Smooth muscle cell of the brain vasculature (primary cell): Measurements from ENCODE around the gene KLRB1.
"Not testable (repeated sequence)": the region's sequence is repeated elsewhere in the genome, so short reads cannot be mapped to it uniquely, and the experiment has no call there.

Source experiments
- DNase-seq: peaks from one replicate; pipeline ENCODE4 v3.0.0-alpha.2; 2012; ENCODE audit warnings: low read depth, low spot score

The KLRB1 gene

GRCh38 chr12:9619411-9620179 lies 11.9 kb upstream of the KLRB1 start:
- no peak for DNase-seq

GRCh38 chr12:9618906-9619305 lies 11.2 kb upstream of the KLRB1 start:
- DNase-seq = not testable (repeated sequence)

GRCh38 chr12:9617124-9617523 lies 9.4 kb upstream of the KLRB1 start:
- DNase-seq = no peak

- DNase-seq = no peak
Observed at GRCh38 chr12:9615420-9616136, 7.9 kb upstream of the KLRB1 start.

- DNase-seq = not testable (repeated sequence)
Observed at GRCh38 chr12:9610606-9611005, 2.9 kb upstream of the KLRB1 start.

GRCh38 chr12:9606736-9607372 lies 862 bp downstream of the KLRB1 start:
- no peak for DNase-seq

GRCh38 chr12:9606247-9606646 lies 1.5 kb downstream of the KLRB1 start:
- DNase-seq = no peak

- no peak for DNase-seq
Observed at GRCh38 chr12:9605483-9605882, 2.2 kb downstream of the KLRB1 start.

- no peak for DNase-seq
Observed at GRCh38 chr12:9604287-9604686, 3.4 kb downstream of the KLRB1 start.

- DNase-seq = not testable (repeated sequence)
Observed at GRCh38 chr12:9600426-9600825, 7.3 kb downstream of the KLRB1 start.

GRCh38 chr12:9598363-9598762 lies 9.4 kb downstream of the KLRB1 start:
- no peak for DNase-seq

- DNase-seq = no peak
Observed at GRCh38 chr12:9597365-9597764, 10.4 kb downstream of the KLRB1 start.

- DNase-seq = no peak
Observed at GRCh38 chr12:9590441-9590840, 17.3 kb downstream of the KLRB1 start.

- no peak for DNase-seq
Observed at GRCh38 chr12:9588749-9589148, 19.0 kb downstream of the KLRB1 start.

GRCh38 chr12:9587987-9588600 lies 19.6 kb downstream of the KLRB1 start:
- DNase-seq = no peak

GRCh38 chr12:9577729-9578128 lies 30.0 kb downstream of the KLRB1 start:
- not testable (repeated sequence) for DNase-seq

GRCh38 chr12:9567151-9567550 lies 40.6 kb downstream of the KLRB1 start:
- not testable (repeated sequence) for DNase-seq

GRCh38 chr12:9566113-9566512 lies 41.6 kb downstream of the KLRB1 start:
- not testable (repeated sequence) for DNase-seq

- not testable (repeated sequence) for DNase-seq
Observed at GRCh38 chr12:9564418-9564817, 43.3 kb downstream of the KLRB1 start.

- DNase-seq = not testable (repeated sequence)
Observed at GRCh38 chr12:9562841-9563453, 44.8 kb downstream of the KLRB1 start.

GRCh38 chr12:9545489-9545888 lies 62.2 kb downstream of the KLRB1 start:
- DNase-seq = not testable (repeated sequence)
